AG20443 (cell line): ENCODE measurements around the gene SHC2.

ENCODE experiments used
- DNase-seq: peaks from one replicate; pipeline ENCODE4 v3.0.0; 2012; ENCODE audit warnings: low spot score, mixed read lengths

The SHC2 gene

DNA sequence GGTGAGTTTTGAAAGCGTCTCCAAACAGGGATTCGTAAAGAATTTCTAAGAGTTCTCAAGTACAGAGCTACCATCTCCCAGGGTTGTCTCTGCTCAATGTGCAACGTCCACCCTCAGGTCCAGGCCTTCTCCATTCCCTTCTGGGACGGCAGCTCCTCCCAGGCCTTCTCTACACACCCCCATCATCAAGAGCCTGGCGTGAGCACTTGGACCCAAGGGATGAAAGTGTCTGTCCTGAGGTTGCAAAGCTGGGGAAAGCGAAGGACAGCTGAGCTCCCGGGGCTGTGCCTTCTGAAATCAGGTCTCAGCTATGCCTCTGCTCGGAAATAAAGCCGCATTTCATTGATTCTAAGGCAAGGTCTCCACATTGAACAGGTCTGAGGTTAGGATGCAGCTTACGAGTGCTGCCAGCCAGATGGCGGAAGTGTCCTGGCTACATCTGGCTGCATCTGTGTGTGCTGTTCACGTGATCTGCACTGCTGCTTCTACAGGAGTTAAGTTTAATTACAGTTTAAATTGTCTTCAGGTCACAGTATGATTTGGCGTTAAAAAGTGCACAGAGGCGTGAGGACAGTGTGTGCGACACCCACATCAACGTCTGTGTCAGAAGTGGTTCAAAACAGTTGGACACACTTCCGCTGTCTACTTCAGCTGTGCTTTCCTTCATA lies 89.2 kb downstream of the SHC2 start:
- DNase-seq = no peak

DNA sequence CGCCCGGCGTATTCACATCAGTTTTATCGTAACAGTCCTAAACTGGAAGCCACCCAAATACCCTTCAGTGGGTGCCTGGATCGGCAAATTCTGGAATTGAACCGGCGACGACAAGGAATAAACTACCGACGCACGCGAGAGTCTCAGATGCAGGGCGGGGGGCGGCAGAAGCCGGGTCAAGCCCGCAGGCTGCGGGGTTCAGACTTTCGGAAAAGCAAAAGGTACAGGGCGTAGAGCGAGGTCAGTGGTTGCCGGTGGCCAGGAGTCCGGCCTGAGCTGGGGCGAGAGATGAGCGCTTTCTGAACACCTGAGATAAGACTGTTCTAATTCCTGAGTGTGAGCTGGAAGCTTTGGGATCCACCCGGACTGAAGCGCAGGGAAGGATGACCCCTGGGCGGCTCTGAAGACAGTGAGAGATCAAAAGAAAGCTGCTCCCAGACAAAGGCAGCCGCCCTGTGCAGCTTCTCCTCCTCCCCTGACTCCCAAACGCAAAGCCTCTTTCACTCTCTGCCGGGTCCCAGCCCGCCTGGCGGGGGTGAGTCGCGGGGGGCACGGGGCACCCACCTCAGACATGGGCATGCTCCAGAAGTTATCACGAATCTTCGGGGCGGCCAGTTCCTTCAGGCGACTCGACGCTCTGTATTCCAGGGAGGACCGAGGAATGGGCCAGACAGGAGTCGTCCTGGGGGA lies 90.0 kb downstream of the SHC2 start:
- no peak for DNase-seq

DNA sequence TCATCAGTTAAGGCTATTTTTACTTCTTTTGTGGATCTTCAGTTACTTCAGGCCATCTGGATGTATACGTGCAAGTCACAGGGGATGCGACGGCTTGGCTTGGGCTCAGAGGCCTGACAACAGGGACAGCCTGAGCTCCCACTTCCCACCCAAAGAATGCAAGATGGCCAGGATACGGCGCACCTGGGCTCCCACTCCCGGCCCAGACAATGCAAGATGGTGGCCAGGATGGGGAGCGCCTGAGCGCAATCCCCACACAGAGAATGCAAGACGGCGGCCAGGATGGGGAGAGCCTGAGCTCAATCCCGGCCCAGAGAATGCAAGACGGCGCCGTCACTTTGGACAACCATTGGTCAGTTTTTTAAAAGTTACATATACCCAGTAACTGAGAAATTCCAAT lies 91.0 kb downstream of the SHC2 start:
- no peak for DNase-seq

DNA sequence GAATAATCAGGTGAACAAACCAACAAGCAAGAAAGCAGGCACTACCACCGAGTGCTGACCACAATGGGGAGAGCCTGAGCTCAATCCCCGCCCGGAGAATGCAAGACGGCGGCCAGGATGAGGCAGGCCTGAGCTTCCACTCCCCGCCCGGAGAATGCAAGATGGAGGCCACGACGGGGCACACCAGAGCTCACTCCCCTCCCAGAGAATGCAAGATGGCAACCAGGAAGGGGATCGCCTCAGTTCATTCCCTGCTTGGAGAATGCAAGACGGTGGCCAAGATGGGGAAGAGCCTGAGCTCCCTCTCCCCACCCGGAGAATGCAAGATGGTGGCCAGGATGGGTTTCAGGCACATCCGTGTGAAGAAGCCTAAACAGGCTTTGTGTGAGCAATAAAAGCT lies 91.6 kb downstream of the SHC2 start:
- no peak for DNase-seq

DNA sequence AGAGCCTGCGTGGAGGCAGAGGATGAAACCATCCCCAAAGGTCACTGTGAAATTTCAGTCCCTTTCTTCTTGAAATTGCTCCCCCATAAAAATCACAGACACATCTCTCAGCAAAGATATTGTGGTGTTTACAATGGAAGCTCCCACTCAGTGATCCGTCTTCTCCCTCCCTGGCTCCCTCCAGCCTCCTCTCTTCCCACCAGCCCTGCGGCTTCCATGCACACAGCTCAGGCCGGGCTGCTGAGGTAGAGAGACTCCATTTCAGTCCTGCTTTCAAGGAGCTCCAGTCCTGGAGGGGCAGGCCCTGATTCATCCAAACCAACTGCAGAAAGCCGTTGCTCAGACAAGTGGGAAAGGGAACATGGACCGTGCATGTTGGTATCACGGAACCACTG lies 92.2 kb downstream of the SHC2 start:
- no peak for DNase-seq

DNA sequence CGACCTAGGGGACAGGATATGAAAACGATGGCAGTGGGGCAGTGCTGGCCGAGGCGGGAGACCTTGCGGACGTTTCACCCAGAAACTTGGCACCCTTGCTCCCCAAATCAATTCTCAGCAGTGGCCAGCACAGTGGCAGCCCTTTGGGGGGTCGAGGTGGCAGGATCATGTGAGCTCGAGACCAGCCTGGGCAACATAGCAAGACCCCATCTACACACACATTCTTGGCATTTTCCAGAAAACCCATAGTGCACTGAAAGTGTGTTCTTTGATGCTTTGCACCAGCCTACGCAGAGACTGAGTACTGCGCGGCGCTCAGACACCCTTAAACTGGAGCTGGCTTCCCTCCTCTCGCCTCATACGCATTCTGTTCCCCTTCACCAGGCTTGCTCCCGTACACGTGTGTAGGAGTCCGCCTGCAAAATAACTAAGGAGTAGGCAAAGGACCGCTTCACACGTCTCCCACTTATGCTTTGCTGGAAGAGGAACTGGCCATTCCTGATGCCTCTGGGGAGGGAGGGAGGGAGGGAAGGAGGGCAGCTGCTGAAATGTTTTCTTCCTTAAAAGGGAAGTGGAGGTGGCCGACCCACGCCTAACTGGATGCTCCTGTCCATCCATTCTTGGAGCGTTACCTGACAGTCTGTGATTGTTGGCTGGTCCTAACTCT lies 92.7 kb downstream of the SHC2 start:
- no peak for DNase-seq

DNA sequence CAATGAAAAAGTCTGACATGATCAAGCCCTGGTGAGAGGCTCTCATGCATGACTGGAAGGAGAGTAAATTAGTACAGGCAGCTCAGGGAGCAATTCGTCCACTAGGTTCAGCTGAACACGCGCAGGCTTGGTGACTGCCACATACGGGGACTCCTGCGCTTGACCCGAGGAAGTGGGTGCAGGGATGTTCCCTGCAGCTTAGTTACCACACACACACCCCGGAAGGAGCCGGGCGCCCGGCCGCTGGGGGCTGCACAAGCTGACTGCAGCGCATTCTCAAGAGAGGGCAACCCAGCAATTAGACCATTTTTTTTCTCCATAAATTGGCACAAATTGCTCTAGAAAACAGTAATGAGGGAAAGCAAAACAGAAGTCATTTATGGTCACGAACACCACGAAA lies 93.3 kb downstream of the SHC2 start:
- no peak for DNase-seq

DNA sequence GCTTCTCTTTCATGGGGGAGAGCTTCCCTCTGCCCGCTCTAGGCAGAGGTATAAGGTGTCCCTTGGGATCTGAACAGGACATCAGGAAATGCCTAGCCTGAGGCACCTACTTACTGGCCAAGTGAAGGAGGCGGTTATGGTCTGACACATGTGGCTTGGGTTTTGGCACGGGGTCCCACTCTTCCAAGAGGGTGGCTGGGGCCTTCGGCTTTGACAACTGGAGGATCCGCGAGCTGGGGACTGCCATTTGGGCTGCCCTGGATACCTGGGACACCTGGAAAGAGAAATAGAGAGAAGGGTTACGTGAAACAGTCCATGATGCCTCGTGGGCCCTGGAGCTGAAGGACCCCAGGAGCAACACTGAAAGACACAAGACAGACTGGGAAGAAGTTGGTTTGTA lies 93.9 kb downstream of the SHC2 start:
- DNase-seq = no peak
